ENCODE data around the gene LUC7L2.

DNA sequence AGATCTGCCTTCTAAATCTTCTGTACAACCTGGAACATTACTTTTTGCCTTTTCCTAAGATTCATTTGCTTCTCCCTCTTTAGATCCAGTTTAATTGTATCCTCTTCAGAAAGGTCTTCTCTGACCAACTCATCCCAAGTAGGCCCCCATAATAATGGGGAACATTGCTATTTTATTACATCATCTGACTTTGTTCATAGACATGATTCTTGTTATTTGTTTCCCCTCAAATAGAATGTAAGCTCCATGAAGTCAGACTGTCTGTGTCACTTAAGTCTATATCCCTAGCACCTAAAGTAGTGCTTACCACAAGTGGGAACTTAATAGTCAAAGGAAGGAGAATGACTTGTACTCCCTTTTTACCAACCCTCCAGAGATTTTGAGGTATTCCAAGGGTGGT is 37.5 kb downstream of the LUC7L2 start:
- TF ChIP-seq POLR2A (IDR thresholded peaks at IDR 0.05) (no peak), POLR2AphosphoS5 (IDR thresholded peaks at IDR 0.05) (no peak)
- TF ChIP-seq, protein P1, sequence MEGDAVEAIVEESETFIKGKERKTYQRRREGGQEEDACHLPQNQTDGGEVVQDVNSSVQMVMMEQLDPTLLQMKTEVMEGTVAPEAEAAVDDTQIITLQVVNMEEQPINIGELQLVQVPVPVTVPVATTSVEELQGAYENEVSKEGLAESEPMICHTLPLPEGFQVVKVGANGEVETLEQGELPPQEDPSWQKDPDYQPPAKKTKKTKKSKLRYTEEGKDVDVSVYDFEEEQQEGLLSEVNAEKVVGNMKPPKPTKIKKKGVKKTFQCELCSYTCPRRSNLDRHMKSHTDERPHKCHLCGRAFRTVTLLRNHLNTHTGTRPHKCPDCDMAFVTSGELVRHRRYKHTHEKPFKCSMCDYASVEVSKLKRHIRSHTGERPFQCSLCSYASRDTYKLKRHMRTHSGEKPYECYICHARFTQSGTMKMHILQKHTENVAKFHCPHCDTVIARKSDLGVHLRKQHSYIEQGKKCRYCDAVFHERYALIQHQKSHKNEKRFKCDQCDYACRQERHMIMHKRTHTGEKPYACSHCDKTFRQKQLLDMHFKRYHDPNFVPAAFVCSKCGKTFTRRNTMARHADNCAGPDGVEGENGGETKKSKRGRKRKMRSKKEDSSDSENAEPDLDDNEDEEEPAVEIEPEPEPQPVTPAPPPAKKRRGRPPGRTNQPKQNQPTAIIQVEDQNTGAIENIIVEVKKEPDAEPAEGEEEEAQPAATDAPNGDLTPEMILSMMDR (IDR thresholded peaks at IDR 0.05), result no peak

All from breast epithelium (tissue), 3 donors.